ENCODE data around the gene IQCH.

The IQCH gene

DNA sequence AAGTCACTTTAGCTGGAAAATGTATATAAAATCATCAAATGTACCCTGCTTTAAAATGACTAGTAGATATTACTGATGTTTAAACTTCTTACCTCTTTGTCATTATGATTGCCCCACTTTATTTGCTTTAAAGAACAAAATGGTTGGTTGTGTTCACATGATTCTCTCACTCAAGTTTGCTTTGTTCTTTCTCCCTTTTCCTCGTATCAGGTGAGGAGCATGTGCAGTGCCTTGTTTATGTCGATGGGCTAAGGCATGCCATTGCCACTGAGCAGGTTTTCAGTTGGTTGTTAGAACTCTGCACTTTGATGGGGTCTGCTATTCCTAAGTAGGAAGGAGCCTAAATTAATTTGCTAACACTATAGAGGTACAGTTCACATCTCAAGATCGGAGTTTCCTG lies 293.2 kb downstream of the IQCH start:
- H3K27me3 ChIP-seq (replicated peaks; ENCODE audit: control insufficient read depth, insufficient read depth, low read length) = no peaks in the 10 kb centered on the region
- TF ChIP-seq, protein P1, sequence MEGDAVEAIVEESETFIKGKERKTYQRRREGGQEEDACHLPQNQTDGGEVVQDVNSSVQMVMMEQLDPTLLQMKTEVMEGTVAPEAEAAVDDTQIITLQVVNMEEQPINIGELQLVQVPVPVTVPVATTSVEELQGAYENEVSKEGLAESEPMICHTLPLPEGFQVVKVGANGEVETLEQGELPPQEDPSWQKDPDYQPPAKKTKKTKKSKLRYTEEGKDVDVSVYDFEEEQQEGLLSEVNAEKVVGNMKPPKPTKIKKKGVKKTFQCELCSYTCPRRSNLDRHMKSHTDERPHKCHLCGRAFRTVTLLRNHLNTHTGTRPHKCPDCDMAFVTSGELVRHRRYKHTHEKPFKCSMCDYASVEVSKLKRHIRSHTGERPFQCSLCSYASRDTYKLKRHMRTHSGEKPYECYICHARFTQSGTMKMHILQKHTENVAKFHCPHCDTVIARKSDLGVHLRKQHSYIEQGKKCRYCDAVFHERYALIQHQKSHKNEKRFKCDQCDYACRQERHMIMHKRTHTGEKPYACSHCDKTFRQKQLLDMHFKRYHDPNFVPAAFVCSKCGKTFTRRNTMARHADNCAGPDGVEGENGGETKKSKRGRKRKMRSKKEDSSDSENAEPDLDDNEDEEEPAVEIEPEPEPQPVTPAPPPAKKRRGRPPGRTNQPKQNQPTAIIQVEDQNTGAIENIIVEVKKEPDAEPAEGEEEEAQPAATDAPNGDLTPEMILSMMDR (IDR thresholded peaks at IDR 0.05; ENCODE audit: insufficient read depth, low read length, poor library complexity, severe bottlenecking) = no peak
- H3K4me3 ChIP-seq (replicated peaks; ENCODE audit: low read depth, low read length) = no peak overlapping the region
- DNase-seq (ENCODE audit: extremely low read depth, insufficient read length) = no peak
- H3K36me3 ChIP-seq (ENCODE audit: control insufficient read depth, insufficient read depth, low read length) = peaks cover 4% of the 10 kb centered on the region

DNA sequence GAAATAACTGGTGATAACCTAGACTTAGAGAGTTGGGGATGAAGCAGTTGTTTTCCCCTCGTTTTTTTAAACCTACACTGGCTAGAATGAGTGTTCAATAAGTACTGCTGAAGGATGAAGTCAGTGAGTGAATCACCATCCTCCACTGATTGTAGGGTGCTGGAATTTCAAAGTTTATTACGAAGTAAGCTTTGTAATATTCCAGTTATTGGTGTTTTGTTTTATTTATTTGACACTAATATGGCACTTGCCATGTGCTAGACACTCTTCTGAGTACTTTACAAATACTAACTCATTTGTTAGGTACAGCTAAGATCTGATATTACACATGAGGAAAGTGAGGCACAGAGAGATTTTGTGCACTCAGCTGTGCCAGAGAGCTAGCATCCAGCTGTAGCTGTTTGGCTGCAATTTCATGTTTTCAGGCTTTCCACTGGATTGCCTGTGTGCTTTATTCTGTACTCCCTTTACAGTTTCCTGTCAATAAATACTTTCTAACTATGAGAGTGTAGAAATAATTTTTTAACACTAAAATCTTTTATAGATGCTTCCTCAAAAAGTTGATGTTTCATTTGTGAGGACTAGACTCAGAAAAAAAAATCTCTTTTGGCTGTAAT lies 293.8 kb downstream of the IQCH start:
- H3K27me3 ChIP-seq (replicated peaks; ENCODE audit: control insufficient read depth, insufficient read depth, low read length) = no peaks in the 10 kb centered on the region
- H3K36me3 ChIP-seq (ENCODE audit: control insufficient read depth, insufficient read depth, low read length) = peaks cover 4% of the 10 kb centered on the region
- TF ChIP-seq, protein P1 (IDR thresholded peaks at IDR 0.05; ENCODE audit: insufficient read depth, low read length, poor library complexity, severe bottlenecking) = no peak
- DNase-seq (ENCODE audit: extremely low read depth, insufficient read length) = no peak
- no peak overlapping the region for H3K4me3 ChIP-seq (replicated peaks; ENCODE audit: low read depth, low read length)

DNA sequence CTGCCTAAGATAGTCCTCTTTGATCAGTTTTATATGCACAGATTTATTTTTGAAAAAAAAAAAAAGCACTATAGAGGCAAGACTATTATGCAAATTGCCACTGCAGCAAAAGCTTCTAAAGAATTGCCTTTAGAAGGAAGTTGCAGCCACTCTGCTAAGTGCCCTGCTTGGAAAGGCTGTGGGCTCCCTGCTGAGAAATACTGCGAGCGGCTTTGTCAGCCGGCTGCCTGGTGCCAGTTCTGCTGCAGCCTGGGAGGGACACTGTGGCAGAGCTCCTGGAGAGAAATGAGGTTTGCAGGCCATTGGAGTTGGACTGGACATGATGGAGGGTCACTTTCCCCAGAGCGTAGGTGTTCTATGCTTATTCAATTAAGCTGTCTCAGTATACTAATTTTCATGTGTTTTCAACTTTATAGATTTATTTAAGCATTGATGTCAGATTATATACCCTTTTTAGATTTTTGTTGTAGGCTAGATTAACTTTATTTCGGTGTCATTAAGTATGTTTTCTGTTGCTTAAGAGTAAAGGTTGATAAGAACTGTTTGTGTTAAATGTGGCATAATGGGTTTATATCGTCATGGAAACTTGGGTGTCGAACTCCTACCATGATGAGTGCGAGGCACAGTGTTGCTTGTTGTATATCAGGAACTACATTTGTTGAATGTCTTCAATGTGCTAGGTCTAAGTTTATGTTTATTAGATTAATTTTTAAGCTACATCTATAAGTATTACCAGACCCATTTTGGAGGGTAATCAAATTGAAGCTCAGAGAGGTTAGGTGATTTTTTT lies 294.5 kb downstream of the IQCH start:
- H3K36me3 ChIP-seq (ENCODE audit: control insufficient read depth, insufficient read depth, low read length) = peaks cover 4% of the 10 kb centered on the region
- no peak overlapping the region for H3K4me3 ChIP-seq (replicated peaks; ENCODE audit: low read depth, low read length)
- TF ChIP-seq, protein P1 (IDR thresholded peaks at IDR 0.05; ENCODE audit: insufficient read depth, low read length, poor library complexity, severe bottlenecking) = no peak
- no peaks in the 10 kb centered on the region for H3K27me3 ChIP-seq (replicated peaks; ENCODE audit: control insufficient read depth, insufficient read depth, low read length)
- DNase-seq (ENCODE audit: extremely low read depth, insufficient read length) = no peak

DNA sequence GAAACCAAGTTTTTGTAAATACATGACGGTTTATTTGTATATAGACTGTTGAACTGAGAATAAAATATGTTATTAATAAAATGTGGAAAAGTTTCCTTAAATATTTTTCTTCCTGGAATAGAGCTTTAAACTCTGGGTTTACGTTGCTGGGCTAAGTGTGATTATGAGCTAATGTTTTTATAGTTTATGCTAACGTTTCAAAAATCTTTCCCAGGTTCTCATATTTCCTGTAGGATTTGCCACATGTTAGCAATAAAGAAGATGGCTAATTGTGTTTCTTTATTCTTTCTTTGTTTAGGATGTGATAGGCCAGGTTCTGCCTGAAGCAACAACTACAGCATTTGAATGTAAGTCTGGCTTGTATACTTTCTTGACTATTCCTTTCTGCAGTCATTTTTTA lies 295.1 kb downstream of the IQCH start:
- Histone ChIP-seq H3K36me3 (ENCODE audit: control insufficient read depth, insufficient read depth, low read length) (peaks cover 4% of the 10 kb centered on the region), H3K4me3 (replicated peaks; ENCODE audit: low read depth, low read length) (no peak overlapping the region), H3K27me3 (replicated peaks; ENCODE audit: control insufficient read depth, insufficient read depth, low read length) (no peaks in the 10 kb centered on the region)
- no peak for DNase-seq (ENCODE audit: extremely low read depth, insufficient read length)
- TF ChIP-seq, protein P1 (IDR thresholded peaks at IDR 0.05; ENCODE audit: insufficient read depth, low read length, poor library complexity, severe bottlenecking) = no peak

DNA sequence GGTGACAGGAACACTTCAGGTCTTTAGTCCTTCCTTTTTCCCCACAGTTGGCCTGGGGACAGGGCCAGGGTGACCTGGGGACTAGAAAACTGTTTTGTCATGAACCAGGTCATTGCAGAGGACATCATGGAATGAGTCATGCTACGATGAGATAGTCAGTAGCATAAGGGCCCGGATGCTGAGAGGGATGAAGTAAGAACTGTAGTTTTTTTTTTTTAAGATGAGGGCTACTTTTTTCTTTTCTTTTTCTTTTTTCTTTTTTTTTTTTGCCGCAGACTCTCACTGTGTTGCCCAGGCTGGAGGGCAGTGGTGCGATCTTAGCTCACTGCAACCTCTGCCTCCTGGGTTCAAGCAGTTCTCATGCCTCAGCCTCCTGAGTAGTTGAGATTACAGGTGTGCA lies 295.9 kb downstream of the IQCH start:
- no peak for DNase-seq (ENCODE audit: extremely low read depth, insufficient read length)
- Histone ChIP-seq H3K27me3 (replicated peaks; ENCODE audit: control insufficient read depth, insufficient read depth, low read length) (no peaks in the 10 kb centered on the region), H3K36me3 (ENCODE audit: control insufficient read depth, insufficient read depth, low read length) (peaks cover 6% of the 10 kb centered on the region), H3K4me3 (replicated peaks; ENCODE audit: low read depth, low read length) (no peak overlapping the region)
- TF ChIP-seq, protein P1 (IDR thresholded peaks at IDR 0.05; ENCODE audit: insufficient read depth, low read length, poor library complexity, severe bottlenecking) = no peak
